ENCODE measurements around the gene ZNF550. TPM values are rescaled to one million over a fixed set of nuclear protein-coding genes. Genes with fewer than 3 reads are reported as not detected.

ZNF550 gene
- total and polyA plus RNA-seq, 2 of the 13 experiments (the other 11 are each of a cell fraction or from before 2014, with no cell fraction given): 8.6 to 9.1 TPM

DNA sequence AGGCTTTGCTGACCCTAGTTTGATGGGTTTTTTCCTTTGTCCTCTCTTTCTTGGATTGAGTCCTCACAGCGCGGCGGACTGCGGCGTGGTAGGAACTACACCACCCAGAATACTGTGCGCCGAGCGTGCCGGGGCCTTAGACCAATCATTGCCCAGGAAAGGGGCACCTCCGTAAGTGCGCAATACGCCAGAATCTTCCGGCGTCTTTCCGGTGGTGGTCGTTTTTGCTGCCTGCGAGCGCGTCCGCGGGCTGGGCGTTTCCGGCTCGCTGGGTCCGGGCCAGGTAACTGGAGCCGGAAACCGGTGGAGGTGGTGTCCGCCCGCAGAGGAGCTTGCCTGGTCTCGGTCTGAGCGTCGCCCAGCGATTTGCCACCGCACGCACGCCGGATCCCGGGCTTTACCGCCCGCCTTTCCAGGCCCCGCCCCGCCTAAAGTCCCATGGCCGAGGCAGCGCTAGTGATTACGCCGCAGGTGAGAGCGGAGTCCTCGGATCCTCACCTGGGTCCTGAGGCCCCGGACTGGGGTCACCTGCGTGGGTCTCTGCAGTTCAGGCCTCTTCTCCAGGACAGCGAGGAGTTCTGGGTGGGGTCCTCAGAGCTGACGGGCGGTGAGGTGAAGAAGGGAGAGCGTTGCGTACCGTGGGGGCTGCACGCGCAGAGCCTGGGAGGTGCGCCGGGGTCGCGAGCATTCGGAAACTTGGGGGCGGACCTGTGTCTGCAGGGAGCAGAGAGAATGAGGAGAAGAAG lies 32.4 kb downstream of the ZNF550 start, which contains the start of gene ZNF549 (continued):
- TF ChIP-seq, protein P1, sequence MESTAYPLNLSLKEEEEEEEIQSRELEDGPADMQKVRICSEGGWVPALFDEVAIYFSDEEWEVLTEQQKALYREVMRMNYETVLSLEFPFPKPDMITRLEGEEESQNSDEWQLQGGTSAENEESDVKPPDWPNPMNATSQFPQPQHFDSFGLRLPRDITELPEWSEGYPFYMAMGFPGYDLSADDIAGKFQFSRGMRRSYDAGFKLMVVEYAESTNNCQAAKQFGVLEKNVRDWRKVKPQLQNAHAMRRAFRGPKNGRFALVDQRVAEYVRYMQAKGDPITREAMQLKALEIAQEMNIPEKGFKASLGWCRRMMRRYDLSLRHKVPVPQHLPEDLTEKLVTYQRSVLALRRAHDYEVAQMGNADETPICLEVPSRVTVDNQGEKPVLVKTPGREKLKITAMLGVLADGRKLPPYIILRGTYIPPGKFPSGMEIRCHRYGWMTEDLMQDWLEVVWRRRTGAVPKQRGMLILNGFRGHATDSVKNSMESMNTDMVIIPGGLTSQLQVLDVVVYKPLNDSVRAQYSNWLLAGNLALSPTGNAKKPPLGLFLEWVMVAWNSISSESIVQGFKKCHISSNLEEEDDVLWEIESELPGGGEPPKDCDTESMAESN (CRISPR knock-in tag; conservative IDR thresholded peaks at IDR 0.05): peak; percentile 95
- no peak for TF ChIP-seq ZNF451 (CRISPR knock-in tag; IDR thresholded peaks at IDR 0.05)
- peak; percentile 70 for TF ChIP-seq CEBPG (CRISPR knock-in tag; IDR thresholded peaks at IDR 0.05)
- TF ChIP-seq, protein P2, sequence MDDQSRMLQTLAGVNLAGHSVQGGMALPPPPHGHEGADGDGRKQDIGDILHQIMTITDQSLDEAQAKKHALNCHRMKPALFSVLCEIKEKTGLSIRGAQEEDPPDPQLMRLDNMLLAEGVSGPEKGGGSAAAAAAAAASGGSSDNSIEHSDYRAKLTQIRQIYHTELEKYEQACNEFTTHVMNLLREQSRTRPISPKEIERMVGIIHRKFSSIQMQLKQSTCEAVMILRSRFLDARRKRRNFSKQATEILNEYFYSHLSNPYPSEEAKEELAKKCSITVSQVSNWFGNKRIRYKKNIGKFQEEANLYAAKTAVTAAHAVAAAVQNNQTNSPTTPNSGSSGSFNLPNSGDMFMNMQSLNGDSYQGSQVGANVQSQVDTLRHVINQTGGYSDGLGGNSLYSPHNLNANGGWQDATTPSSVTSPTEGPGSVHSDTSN (CRISPR knock-in tag; IDR thresholded peaks at IDR 0.05; ENCODE audit: borderline replicate concordance): no peak
- TF ChIP-seq IKZF4 (CRISPR knock-in tag; IDR thresholded peaks at IDR 0.05; ENCODE audit: borderline replicate concordance, low read depth, not compliant biosample characterization): no peak
- TF ChIP-seq, protein P3, sequence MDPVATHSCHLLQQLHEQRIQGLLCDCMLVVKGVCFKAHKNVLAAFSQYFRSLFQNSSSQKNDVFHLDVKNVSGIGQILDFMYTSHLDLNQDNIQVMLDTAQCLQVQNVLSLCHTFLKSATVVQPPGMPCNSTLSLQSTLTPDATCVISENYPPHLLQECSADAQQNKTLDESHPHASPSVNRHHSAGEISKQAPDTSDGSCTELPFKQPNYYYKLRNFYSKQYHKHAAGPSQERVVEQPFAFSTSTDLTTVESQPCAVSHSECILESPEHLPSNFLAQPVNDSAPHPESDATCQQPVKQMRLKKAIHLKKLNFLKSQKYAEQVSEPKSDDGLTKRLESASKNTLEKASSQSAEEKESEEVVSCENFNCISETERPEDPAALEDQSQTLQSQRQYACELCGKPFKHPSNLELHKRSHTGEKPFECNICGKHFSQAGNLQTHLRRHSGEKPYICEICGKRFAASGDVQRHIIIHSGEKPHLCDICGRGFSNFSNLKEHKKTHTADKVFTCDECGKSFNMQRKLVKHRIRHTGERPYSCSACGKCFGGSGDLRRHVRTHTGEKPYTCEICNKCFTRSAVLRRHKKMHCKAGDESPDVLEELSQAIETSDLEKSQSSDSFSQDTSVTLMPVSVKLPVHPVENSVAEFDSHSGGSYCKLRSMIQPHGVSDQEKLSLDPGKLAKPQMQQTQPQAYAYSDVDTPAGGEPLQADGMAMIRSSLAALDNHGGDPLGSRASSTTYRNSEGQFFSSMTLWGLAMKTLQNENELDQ (CRISPR knock-in tag; IDR thresholded peaks at IDR 0.05; ENCODE audit: borderline replicate concordance): no peak
- no peak; the same call in 1 of the 2 replicates for TF ChIP-seq ZFP90 (CRISPR knock-in tag; IDR thresholded peaks at IDR 0.05; ENCODE audit: borderline replicate concordance)
- 0 out of 2 replicates have a peak, but pooled peaks have one; percentile 47 for TF ChIP-seq ZNF572 (CRISPR knock-in tag; IDR thresholded peaks at IDR 0.05)
- TF ChIP-seq, protein P4, sequence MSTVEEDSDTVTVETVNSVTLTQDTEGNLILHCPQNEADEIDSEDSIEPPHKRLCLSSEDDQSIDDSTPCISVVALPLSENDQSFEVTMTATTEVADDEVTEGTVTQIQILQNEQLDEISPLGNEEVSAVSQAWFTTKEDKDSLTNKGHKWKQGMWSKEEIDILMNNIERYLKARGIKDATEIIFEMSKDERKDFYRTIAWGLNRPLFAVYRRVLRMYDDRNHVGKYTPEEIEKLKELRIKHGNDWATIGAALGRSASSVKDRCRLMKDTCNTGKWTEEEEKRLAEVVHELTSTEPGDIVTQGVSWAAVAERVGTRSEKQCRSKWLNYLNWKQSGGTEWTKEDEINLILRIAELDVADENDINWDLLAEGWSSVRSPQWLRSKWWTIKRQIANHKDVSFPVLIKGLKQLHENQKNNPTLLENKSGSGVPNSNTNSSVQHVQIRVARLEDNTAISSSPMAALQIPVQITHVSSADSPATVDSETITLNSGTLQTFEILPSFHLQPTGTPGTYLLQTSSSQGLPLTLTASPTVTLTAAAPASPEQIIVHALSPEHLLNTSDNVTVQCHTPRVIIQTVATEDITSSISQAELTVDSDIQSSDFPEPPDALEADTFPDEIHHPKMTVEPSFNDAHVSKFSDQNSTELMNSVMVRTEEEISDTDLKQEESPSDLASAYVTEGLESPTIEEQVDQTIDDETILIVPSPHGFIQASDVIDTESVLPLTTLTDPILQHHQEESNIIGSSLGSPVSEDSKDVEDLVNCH (CRISPR knock-in tag; IDR thresholded peaks at IDR 0.05): no peak
- TF ChIP-seq MAF1 (CRISPR knock-in tag; IDR thresholded peaks at IDR 0.05; ENCODE audit: borderline replicate concordance): no peak
- TF ChIP-seq ZNF737 (CRISPR knock-in tag; IDR thresholded peaks at IDR 0.05; ENCODE audit: borderline replicate concordance): no peak
- TF ChIP-seq ELF4 (CRISPR knock-in tag; IDR thresholded peaks at IDR 0.05; ENCODE audit: borderline replicate concordance): no peak; the same call in 1 of the 2 replicates
- no peak for TF ChIP-seq MLLT10 (CRISPR knock-in tag; IDR thresholded peaks at IDR 0.05)
- TF ChIP-seq ZNF205 (CRISPR knock-in tag; IDR thresholded peaks at IDR 0.05): peak; percentile 83
- TF ChIP-seq CHD2 (IDR thresholded peaks at IDR 0.05; ENCODE audit: low read depth, low read length): no peak; the same call in 1 of the 2 replicates
- TF ChIP-seq ZNF552 (CRISPR knock-in tag; IDR thresholded peaks at IDR 0.05; ENCODE audit: borderline replicate concordance): 0 out of 2 replicates have a peak, but pooled peaks have one; percentile 44
- TF ChIP-seq ARID2 (CRISPR knock-in tag; IDR thresholded peaks at IDR 0.05; ENCODE audit: borderline replicate concordance): no peak
- no peak for TF ChIP-seq ZNF121 (CRISPR knock-in tag; IDR thresholded peaks at IDR 0.05)
- no peak for TF ChIP-seq ZNF10 (CRISPR knock-in tag; IDR thresholded peaks at IDR 0.05; ENCODE audit: borderline replicate concordance, low read depth)
- TF ChIP-seq NAIF1 (CRISPR knock-in tag; IDR thresholded peaks at IDR 0.05; ENCODE audit: borderline replicate concordance): peak; percentile 81; the same call in 1 of the 2 replicates
- TF ChIP-seq ZNF878 (CRISPR knock-in tag; IDR thresholded peaks at IDR 0.05): no peak
- peak; percentile 75 for TF ChIP-seq CBX5 (CRISPR knock-in tag; IDR thresholded peaks at IDR 0.05; ENCODE audit: borderline replicate concordance)

Data from HepG2 (cell line).